OCI-LY7 (cell line): Measurements from ENCODE around the gene SCN4B. TPM values are rescaled to one million over a fixed set of nuclear protein-coding genes. Genes with fewer than 3 reads are reported as not detected.

Source experiments
- BruUV-seq: library from RNA; stranded (reverse); fragments of 400-500 nt; replicated peaks from 2 replicates; lab custom pipeline; 2021; lab: Mats Ljungman, UMichigan
- CTCF ChIA-PET: fragments of 300-600 bp; sonication (Branson Sonifier 250); formaldehyde crosslinking; loops from one replicate; lab custom pipeline; 2022; ENCODE audit warnings: antibody characterized with exemption; ENCODE audit not compliant: unreplicated experiment; lab: Charles Lee
- POLR2A ChIA-PET: fragments of 300-600 bp; sonication (Branson Sonifier 250); formaldehyde crosslinking; loops from one replicate; lab custom pipeline; 2022; ENCODE audit warnings: antibody characterized with exemption; lab: Charles Lee
- DNase-seq: peaks from one replicate; pipeline ENCODE4 v3.0.0-alpha.2; 2015; ENCODE audit warnings: low spot score
- H2AFZ ChIP-seq: fragments of 200-600 bp; sonication (generic), shearing (Covaris generic); 2 replicates; pipeline ENCODE4 v1.6.1; 2014; ENCODE audit warnings: mild to moderate bottlenecking, antibody characterized with exemption, low read length, moderate library complexity
- H3K27ac ChIP-seq: fragments of 200-600 bp; sonication (generic); 2 replicates; pipeline ENCODE4 v1.5.1; 2014; ENCODE audit warnings: mixed run types, low read depth, mild to moderate bottlenecking, moderate library complexity, low read length, inconsistent platforms; ENCODE audit not compliant: poor library complexity, severe bottlenecking
- H3K36me3 ChIP-seq: fragments of 200-600 bp; sonication (generic); 2 replicates; pipeline ENCODE4 v1.6.1; 2014; ENCODE audit warnings: mild to moderate bottlenecking, antibody characterized with exemption, low read length, moderate library complexity, mixed read lengths; ENCODE audit not compliant: insufficient read depth
- H3K4me1 ChIP-seq: fragments of 200-600 bp; sonication (generic); 2 replicates; pipeline ENCODE4 v1.5.1; 2014; ENCODE audit warnings: mild to moderate bottlenecking, low read length; ENCODE audit not compliant: insufficient read depth, poor library complexity, severe bottlenecking
- H3K4me2 ChIP-seq: fragments of 200-600 bp; sonication (generic); 2 replicates; pipeline ENCODE4 v1.6.1; 2014; ENCODE audit warnings: mild to moderate bottlenecking, low read length
- H3K4me3 ChIP-seq: fragments of 200-600 bp; sonication (generic); 2 replicates; pipeline ENCODE4 v1.5.1; 2014; ENCODE audit warnings: mild to moderate bottlenecking, low read depth, low read length; ENCODE audit not compliant: poor library complexity, severe bottlenecking
- H3K79me2 ChIP-seq: fragments of 200-600 bp; sonication (generic); 2 replicates; pipeline ENCODE4 v1.6.1; 2016; ENCODE audit warnings: low read depth, mild to moderate bottlenecking, low read length, moderate library complexity, mixed read lengths; ENCODE audit not compliant: insufficient read depth
- H3K9me2 ChIP-seq: fragments of 200-600 bp; sonication (generic); 2 replicates; pipeline ENCODE4 v1.6.1; 2016; ENCODE audit warnings: mild to moderate bottlenecking, low read length, mixed read lengths; ENCODE audit not compliant: insufficient read depth
- H3K9me3 ChIP-seq: fragments of 200-600 bp; sonication (generic); 2 replicates; pipeline ENCODE4 v1.6.1; 2014; ENCODE audit warnings: mild to moderate bottlenecking, mixed run types, low read length, mixed read lengths
- H4K20me1 ChIP-seq: fragments of 200-600 bp; sonication (generic); 2 replicates; pipeline ENCODE4 v1.6.1; 2014; ENCODE audit warnings: mild to moderate bottlenecking, antibody characterized with exemption, low read length, moderate library complexity, mixed read lengths; ENCODE audit not compliant: insufficient read depth
- EZH2phosphoT487 ChIP-seq: fragments of 200-600 bp; sonication (generic); IDR thresholded peaks from 2 replicates; pipeline ENCODE4 v1.6.1; 2018; ENCODE audit warnings: low read depth, borderline replicate concordance, mild to moderate bottlenecking, mixed run types, antibody characterized with exemption, low read length, moderate library complexity, mixed read lengths
- intact Hi-C: fragments of 100-400 bp; cut with micrococcal nuclease; formaldehyde crosslinking; loops from one replicate; pipeline ENCODE4 v1.10.0; 2022; ENCODE audit not compliant: unreplicated experiment
- total RNA-seq, 2 experiments: library from RNA; depleted of rRNA in 1 of 2; stranded (reverse); fragments of >200 nt in 1 of 2; shearing (Covaris generic) in 1 of 2; gene quantifications; 2 replicates each; pipeline ENCODE4 v1.2.3, GENCODE V29; 2014 to 2022
- TF ChIP-seq, protein P1 (sequence below): fragments of 200-600 bp; sonication (generic); conservative IDR thresholded peaks from 2 replicates; pipeline ENCODE4 v1.5.1; 2014; ENCODE audit warnings: mild to moderate bottlenecking, antibody characterized with exemption, low read length, moderate library complexity, mixed read lengths

The SCN4B gene
- total RNA-seq, 2 experiments from 2014 or later = not detected

DNA sequence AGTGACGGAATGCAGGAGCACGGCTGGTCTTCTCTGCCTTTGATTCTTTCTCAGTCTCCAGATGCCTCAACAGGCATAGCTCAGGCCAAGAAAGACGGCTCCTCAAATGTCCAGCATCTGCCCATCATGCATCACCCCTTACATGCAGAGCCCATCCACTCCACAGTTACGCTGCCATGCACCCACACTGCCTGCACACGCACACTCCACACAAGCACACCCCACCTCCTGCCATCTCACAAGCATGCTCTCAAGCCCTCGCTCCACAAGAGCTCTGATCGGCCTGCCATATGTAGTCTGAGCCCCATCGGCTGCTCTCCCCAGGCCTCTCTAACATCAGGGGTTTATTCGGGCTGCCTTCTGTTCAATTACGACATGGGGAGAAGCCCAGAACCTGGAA lies 18.8 kb downstream of the SCN4B start:
- DNase-seq = no peak
- POLR2A ChIA-PET = interaction anchor here (0.7 kb wide), 1 partner anchor 326 kb away, joined by 3 read pairs; no protein-coding TSS in a partner anchor
- TF ChIP-seq, protein P1, sequence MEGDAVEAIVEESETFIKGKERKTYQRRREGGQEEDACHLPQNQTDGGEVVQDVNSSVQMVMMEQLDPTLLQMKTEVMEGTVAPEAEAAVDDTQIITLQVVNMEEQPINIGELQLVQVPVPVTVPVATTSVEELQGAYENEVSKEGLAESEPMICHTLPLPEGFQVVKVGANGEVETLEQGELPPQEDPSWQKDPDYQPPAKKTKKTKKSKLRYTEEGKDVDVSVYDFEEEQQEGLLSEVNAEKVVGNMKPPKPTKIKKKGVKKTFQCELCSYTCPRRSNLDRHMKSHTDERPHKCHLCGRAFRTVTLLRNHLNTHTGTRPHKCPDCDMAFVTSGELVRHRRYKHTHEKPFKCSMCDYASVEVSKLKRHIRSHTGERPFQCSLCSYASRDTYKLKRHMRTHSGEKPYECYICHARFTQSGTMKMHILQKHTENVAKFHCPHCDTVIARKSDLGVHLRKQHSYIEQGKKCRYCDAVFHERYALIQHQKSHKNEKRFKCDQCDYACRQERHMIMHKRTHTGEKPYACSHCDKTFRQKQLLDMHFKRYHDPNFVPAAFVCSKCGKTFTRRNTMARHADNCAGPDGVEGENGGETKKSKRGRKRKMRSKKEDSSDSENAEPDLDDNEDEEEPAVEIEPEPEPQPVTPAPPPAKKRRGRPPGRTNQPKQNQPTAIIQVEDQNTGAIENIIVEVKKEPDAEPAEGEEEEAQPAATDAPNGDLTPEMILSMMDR = no peak
- no peak for TF ChIP-seq EZH2phosphoT487
- Histone ChIP-seq H3K79me2 (no peaks in the 10 kb centered on the region), H3K4me3 (no peak overlapping the region), H3K4me1 (no peaks in the 10 kb centered on the region), H3K4me2 (no peak overlapping the region), H2AFZ (no peak overlapping the region), H3K36me3 (no peaks in the 10 kb centered on the region), H4K20me1 (no peaks in the 10 kb centered on the region), H3K27ac (no peak overlapping the region), H3K9me2 (no peaks in the 10 kb centered on the region), H3K9me3 (no peaks in the 10 kb centered on the region)
- no TSS peak for BruUV-seq
- CTCF ChIA-PET = no interaction called here
- intact Hi-C loops = no loop called here

- H3K4me3 ChIP-seq = no peak overlapping the region
- no peaks in the 10 kb centered on the region for H3K4me1 ChIP-seq
- H3K79me2 ChIP-seq = no peaks in the 10 kb centered on the region
- no peak overlapping the region for H2AFZ ChIP-seq
- intact Hi-C loops = no loop called here
- no TSS peak for BruUV-seq
- no peaks in the 10 kb centered on the region for H3K9me3 ChIP-seq
- H3K36me3 ChIP-seq = no peaks in the 10 kb centered on the region
- TF ChIP-seq, protein P1 = no peak
- no peak for TF ChIP-seq EZH2phosphoT487
- ChIA-PET POLR2A (interaction anchor here (0.6 kb wide), 1 partner anchor 852 kb away, joined by 4 read pairs; no protein-coding TSS in a partner anchor), CTCF (no interaction called here)
- no peak overlapping the region for H3K27ac ChIP-seq
- H3K4me2 ChIP-seq = no peak overlapping the region
- no peaks in the 10 kb centered on the region for H4K20me1 ChIP-seq
- no peaks in the 10 kb centered on the region for H3K9me2 ChIP-seq
- no peak for DNase-seq
These were observed 20.1 kb downstream of the SCN4B start for GRCh38 chr11:118132385-118133151.
